Thyroid gland (tissue), 4 donors: ENCODE data around the gene PELI1.

Experiments used
- CTCF ChIP-seq, 6 experiments: fragments of 200-600 bp in 3 of 6; fragments of 450-650 bp in 3 of 6; sonication (generic) in 3 of 6; IDR thresholded peaks; one replicate each; pipeline ENCODE4 v1.5.1; 2016 to 2019; ENCODE audit warnings: antibody characterized with exemption in 6 of 6, mild to moderate bottlenecking in 2 of 6, inconsistent platforms in 1 of 6, moderate library complexity in 1 of 6
- POLR2A ChIP-seq, 2 donors: fragments of 450-650 bp; IDR thresholded peaks; one replicate each; pipeline ENCODE4 v1.6.1; 2017; ENCODE audit warnings: antibody characterized with exemption in 2 of 2, mild to moderate bottlenecking in 2 of 2, moderate library complexity in 1 of 2

- TF ChIP-seq CTCF (IDR thresholded peaks at IDR 0.05) = no peak
- TF ChIP-seq POLR2A (IDR thresholded peaks at IDR 0.05) = no peak
Measured at GRCh38 chr2:64134813-64135212, 9.4 kb downstream of the PELI1 start.
